NCI-H460 (cell line): ENCODE measurements around the gene SCAF4. TPM values are rescaled to one million over a fixed set of nuclear protein-coding genes. Genes with fewer than 3 reads are reported as not detected.
"Not testable (repeated sequence)": the region's sequence is repeated elsewhere in the genome, so short reads cannot be mapped to it uniquely, and the experiment has no call there.

Experiments
- DNase-seq: peaks from one replicate; pipeline ENCODE4 v3.0.0-alpha.2; 2016; ENCODE audit warnings: low read depth; ENCODE audit errors: extremely low read depth
- total RNA-seq: library from RNA; depleted of rRNA; stranded (reverse); fragments of >200 nt; shearing (Covaris generic); gene quantifications from 2 replicates; pipeline ENCODE4 v1.2.3, GENCODE V29; 2014

SCAF4 gene
- total RNA-seq, 1 experiment from 2014 or later: 7.2 TPM

DNA sequence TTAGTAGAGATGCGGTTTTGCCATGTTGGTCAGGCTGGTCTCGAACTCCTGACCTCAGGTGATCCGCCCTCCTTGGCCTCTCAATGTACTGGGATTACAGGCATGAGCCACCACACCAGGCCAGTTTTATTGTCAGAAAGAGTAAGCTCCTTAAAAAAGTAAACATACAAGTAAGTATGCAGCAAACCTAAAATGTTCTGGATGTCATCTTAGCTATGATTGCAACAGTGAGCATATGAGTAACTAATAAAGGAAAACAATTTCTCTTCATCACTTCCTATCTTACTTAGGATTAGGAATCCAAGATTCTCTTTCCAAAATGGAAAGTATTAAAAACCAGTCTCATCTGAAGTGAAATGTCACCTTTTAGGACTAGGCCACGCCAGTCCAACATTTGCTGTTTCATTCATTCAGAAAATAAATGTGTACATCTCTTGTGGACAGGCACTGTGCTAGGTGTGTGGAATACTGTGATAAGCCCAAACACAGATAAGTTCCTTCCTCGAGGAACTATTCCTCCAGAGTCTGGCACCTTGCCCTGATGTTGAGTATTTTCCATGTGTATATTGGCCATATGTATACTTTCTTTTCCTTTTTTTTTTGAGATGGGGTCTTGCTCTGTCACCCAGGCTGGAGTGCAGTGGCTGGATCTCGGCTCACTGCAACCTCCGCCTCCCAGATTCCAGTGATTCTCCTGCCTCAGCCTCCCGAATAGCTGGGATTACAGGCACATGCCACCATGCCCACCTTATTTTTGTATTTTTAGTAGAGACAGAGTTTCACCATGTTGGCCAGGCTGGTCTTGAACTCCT lies 5.9 kb upstream of the SCAF4 start:
- not testable (repeated sequence) for DNase-seq

DNA sequence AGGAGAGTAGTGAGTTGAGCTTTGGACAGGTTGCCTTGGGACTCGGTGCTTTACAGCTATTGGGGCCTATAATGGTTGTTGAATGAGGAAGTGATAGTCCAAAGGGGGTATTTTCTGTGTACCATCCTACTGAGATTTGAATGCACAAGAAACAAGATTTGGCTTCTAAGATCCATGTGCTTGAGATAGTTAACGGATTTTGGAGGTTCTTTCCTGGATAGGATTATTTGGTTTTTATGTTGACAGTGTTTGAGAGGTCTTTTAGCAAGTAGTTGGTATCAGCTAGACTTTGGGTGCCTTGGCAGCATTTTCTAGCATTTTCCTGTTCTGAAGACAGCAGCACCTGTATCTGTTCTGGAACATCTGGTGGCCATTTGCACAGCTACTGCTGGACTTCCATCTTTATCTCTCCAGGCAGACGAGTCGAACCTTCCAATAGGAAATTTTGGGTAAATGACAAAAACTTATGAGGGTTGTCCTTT lies 3.6 kb upstream of the SCAF4 start:
- no peak for DNase-seq

GRCh38 chr21:31733551-31734149 lies 1.7 kb upstream of the SCAF4 start:
- no peak for DNase-seq

GRCh38 chr21:31732597-31733550 lies 956 bp upstream of the SCAF4 start:
- DNase-seq: no peak

DNA sequence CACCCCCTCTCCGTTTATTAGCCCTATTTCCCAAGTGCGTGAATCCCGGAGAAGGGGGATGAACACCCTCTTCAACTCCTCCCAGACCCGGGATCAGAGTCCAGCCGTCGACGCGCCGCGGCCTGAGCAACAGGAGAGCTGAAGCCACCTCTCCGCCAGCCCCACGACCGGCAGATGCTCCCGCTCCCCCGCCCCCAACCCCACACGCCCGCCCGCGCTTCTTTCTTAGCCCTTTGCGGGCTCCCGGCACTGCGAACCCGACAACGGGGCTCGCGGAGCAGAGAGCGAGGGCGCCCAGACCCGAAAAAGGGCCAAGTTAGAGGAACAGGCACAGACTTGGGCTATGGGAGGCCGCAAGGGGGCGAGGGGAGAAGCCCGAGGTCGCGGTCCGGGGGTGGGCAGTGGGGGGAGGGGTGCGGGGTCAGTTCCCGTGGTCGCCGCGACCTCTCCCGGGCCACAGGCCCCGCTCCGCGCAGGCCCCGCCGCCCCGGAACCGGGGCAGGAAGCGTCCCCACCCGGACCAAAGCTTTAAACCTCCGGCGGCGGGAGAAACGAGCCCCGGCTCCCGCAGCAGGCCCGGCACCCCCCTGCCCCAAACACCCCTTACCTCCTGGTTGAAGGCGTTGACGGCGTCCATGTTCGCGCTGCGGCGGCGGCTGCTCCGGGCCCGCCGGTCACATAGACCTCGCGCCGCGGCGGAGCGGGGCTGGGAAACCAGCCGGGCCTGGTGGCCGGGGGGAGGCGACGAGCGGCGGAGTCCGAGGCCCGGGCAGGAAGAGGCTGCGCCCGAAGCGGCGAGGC lies 662 bp downstream of the SCAF4 start:
- peak; percentile 7 for DNase-seq

DNA sequence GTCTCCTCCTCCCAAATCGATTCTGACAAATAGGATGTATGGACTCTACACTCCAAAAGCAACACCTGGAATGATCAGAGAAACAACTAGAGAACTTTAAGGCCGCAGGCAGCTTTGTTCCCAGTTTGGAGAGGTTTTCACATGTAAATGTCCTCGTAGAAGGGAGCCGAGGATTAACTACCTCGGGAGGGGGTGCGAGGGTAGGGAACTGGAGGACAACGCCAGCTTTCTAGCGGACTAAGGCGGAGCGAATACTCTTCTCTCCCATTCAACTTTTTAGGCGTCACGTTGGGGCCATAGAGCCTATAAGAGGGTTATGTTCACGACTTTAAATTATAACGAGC lies 1.2 kb downstream of the SCAF4 start:
- no peak for DNase-seq

GRCh38 chr21:31729622-31730343 lies 2.1 kb downstream of the SCAF4 start:
- no peak for DNase-seq

DNA sequence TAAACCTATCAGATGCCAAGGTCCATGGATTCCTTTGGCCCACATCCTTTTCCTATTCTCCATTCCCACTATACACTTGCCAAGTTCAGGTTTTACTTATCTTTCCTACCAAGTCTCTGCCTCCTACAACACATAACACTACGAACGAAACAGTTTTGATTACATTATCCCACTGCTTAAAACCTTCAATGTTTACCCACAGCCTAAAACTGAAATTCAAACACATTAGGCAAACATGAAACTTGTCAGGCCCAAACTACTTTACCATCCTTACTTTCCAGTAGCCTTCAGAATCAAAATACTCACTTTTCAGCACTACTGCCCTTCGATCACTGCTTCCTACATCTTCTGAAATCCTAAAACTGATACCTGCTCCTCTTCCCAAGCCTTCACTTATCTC lies 3.0 kb downstream of the SCAF4 start:
- DNase-seq: no peak

DNA sequence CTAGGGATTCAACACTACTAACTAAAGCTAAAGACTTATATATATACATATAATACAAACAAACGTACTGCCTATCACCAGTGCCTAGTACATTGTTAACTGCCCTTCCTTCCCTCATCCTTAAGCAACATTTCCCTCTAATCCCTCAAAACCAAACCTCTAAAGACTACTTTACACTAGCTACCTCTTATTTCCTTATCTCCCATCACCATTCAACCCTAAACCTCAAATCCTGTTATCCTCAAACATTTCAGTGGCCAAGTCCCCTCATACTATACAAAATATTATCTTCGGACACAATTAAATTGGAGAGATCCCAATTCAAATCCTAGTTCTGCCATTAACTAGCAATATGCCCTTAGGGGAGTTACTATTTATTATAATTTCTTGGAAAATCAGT lies 3.7 kb downstream of the SCAF4 start:
- DNase-seq: no peak

- DNase-seq: no peak
Observed at GRCh38 chr21:31727181-31727580, 4.7 kb downstream of the SCAF4 start.

- no peak for DNase-seq
Observed at GRCh38 chr21:31726407-31726806, 5.5 kb downstream of the SCAF4 start.

- DNase-seq: no peak
Observed at GRCh38 chr21:31725202-31725839, 6.6 kb downstream of the SCAF4 start.

- DNase-seq: no peak
Observed at GRCh38 chr21:31724552-31724951, 7.4 kb downstream of the SCAF4 start.

- no peak for DNase-seq
Observed at GRCh38 chr21:31721381-31721780, 10.5 kb downstream of the SCAF4 start.

- no peak for DNase-seq
Observed at GRCh38 chr21:31720739-31721138, 11.2 kb downstream of the SCAF4 start.

DNA sequence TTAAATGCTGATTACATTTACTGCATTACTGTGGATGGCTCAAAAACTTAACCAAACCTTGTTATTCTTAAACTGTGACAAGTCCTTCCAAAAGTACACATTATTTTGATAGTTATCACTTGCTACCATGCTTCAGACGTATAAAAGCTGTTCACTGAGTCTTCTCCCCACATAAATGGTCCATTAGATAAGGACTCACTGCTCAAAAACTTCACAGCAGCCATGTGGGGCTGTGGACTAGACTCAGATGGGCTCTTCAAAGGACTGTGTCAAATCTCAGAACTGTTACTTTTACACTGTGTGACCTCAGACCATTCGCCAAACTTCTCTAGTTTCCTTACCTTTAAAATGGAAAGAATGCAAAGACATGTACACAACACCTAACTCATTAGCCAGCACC lies 11.6 kb downstream of the SCAF4 start:
- DNase-seq: no peak

- DNase-seq: no peak
Observed at GRCh38 chr21:31716106-31716505, 15.8 kb downstream of the SCAF4 start.

GRCh38 chr21:31714741-31715365 lies 17.1 kb downstream of the SCAF4 start:
- no peak for DNase-seq
